Kidney glomerular epithelial cell (primary cell): ENCODE data around the gene FLAD1.
"Not testable (repeated sequence)": the region's sequence is repeated elsewhere in the genome, so short reads cannot be mapped to it uniquely, and the experiment has no call there.

ENCODE experiments used
- DNase-seq: peaks from one replicate; lab custom pipeline; 2025; lab: John Stamatoyannopoulos, UW

The FLAD1 gene

GRCh38 chr1:154969860-154970452, 13.2 kb upstream of the FLAD1 start:
- DNase-seq, result no peak

DNA sequence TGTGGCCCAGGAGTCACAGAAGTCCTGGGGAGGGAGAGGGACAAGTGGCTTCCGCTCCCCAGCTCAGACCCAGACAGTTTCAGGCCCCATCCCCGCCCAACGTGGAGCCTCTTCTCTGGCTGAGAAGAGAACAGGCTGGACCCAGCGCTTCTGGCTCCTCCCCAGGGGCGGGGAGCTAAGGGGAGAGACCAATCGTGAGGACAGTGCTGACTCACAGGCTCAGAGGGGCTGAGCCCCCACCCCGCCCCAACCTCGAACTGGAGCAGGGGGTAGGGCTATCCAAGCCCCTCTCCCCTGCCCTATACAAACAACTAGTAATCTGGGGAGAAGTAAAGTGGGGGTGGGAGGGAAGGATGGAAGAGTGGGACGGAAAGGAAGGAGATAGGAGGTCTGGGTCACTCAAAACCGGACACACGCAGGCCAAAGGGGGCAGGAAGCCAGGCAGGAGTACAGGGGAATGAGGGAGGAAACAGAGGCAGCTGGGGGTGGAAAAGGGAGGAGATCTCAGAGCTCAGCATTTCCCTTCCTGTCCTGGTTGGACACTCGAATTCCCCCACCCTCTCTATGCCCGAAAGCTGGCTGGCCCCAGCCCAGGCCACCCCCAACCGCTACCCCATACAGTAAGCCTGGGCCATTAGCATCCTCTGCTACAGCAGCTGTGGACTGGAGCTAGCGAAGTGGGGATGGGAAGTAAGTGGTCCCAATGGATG, 12.4 kb upstream of the FLAD1 start, which contains the start of gene SHC1:
TSS of gene SHC1 (minus strand) at position 117 of the 710 bp plus-strand sequence. CDS start 221 bp downstream, outside the sequence.
- DNase-seq, result peak; percentile 91

DNA sequence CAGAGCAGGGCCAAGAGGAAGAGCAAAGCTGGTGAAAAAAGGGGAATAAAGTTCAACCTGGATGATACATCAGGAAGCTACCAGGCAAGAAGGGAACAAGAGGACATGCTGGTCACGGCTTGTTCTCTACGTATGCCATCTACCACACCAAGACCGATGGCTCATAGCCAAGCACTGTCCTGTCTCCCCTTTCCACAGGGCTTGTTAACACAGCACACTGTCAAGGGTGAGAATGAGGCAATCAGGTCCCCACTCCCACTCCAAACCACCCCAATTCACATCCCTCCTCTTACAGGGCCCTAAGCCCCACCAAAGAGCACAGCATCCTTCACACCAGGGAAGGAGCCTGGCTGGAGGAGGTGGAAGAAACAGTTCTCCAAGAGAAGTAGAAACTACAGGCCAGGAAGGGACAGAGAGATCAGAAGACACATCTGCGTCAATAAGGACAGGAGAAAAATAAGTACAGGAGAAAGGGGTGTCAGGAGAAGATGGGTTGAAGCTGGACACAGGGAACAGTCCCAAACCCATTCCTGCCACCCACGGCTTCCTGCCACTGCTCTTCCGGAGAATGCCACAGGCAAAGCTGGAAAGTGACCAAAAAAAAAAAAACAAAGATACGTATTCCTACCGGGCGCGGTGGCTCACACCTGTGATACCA, 11.7 kb upstream of the FLAD1 start:
- DNase-seq, result no peak

GRCh38 chr1:154972213-154972516, 11.0 kb upstream of the FLAD1 start:
- DNase-seq, result peak; percentile 82

DNA sequence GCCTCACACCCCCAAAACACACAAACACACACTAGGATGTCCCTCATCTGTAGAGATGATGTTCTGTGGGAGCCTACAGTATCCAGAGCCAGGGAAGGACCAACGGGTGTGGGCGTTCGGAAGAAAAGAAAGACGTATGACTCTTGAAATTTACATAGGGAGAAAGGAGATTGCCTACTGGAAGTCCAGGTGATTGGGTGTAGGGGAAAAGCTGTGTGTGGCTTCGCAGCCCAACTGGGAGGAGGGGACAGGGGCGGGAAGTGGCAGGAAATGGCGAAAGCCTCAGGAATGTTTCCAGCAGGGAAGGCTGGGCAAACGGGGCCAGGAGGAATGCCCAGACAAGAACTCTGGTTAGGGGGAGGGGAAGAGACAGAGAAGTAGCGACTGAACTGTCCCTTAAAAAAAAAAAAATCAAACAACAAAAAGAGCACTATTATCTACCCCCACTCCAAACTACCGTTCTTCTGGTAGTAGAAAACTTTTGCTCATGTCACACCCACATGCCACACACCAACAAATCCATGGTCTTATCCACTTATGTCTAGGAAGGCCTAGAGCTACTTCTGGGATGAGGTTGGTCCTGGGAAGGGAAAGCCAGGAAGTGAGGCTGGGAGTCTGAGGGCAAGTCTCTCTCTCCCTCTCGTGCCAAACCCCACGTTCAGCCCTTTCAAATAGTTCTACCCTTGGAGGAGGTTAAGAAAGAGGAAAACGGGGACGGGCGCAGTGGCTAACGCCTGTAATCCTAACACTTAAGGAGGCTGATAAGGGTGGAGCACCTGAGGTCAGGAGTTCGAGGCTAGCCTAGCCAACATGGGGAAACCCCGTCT, 10.4 kb upstream of the FLAD1 start:
- DNase-seq, result peak; percentile 89

DNA sequence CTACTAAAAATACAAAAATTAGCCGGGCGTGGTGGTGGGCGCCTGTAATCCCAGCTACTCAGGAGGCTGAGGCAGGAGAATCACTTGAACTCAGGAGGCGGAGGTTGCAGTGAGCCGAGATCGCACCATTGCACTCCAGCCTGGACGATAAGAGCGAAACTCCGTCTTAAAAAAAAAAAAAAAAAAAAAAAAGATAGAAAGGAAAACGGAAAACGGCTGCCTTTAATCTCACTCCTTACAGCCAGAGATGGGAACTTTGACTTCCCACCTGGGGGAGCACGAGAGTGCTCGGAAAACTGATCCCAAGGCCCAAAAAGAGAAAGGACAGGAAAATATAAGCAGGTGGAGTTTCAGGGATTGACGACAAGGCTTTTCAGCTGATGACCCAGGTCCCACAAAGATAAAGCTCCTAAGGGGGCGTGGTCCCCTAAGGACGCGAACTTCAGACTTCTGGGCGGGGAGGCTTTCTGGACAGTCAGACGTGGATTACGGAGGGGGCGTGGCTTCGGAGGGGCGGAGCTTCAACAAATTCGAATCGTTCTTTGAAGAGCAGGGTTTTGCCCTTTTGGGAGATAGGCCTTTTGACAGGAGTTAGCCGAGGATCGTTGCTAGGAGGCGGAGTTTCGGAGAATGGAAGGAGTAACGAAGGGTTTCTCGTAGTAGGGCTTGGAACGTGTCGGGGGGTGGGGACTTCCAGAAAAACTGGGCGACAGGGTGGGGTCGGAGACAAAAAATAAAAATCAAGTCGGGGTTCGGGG, 9.6 kb upstream of the FLAD1 start:
- peak; percentile 96 for DNase-seq

DNA sequence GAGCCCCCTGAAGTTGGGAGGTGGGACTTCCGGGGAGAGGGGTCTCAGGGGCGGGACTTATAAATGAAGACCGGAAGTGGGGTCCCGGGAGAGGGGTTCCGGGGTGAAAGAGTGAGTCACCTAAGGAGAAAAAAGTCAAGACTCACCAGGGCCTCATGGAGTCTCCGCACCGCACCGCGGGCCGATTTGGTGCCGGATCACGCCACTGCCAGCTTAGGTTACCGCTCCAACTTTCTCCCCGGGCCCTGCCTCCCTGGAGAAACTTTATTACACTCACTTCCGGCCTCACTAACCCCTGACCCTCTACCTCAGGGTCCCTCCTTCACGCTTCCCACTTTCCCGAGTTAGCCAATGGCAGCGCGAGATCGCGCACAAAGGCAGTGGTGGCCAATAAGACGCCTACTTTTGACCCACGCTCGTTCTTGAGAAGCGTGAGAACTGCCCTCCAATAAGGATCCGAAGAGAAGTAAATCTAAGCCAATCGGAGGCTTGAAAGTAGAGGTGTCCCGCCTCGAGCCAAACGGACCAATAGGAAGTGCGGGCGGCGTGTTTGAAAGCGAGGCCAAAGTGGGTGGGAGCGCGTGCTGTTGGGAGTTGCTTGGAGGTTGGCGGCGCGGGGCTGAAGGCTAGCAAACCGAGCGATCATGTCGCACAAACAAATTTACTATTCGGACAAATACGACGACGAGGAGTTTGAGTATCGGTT, 8.9 kb upstream of the FLAD1 start, which contains the start of gene CKS1B:
TSS of gene CKS1B (plus strand) at position 580 of the 706 bp plus-strand sequence. CDS start at position 645, 65 bp downstream.
- DNase-seq, result peak; percentile 100

GRCh38 chr1:154974808-154975408, 8.2 kb upstream of the FLAD1 start:
- peak; percentile 99 for DNase-seq

DNA sequence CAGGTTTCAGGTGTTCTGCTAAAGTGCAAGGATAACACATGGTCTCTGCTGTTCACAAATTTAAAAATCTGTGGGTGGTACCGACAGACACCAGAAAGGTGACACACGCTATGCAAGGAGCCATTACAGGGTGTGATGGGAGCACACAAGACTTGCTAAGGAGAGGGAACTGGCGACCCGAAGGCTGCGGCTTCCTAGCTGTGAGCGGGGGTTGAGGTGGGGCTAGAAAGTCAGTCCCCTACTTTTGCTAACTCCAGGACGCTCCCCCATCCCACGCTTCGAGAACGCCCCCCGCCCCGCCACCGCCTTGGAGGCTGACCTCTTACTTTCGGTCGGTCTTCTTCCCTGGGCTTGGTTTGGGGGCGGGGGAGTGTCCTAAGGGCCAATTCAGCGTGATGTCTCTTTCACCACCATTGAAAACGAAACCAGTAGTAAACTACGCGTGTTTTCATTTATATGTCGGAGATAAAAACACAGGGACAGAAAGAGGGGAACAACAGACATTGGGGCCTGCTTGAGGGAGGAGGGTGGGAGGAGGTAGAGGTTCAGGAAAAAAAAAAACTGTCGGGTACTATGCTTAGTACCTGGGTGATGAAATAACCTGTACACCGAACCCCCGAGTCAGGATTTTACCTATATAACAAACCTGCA, 7.6 kb upstream of the FLAD1 start:
- DNase-seq, result peak; percentile 69

DNA sequence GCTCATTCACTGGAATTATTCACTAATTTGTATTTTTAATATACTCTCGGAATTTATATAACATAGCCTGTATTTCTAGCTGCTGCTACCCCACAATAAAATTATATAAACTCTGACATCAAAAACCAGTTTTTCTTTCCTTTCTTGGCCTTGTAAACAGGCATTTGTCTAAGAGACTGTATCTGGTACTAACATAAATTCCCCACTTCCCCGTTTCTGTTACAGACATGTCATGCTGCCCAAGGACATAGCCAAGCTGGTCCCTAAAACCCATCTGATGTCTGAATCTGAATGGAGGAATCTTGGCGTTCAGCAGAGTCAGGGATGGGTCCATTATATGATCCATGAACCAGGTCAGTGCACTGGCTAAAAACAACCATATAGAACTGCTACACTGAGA, 5.4 kb upstream of the FLAD1 start:
- not testable (repeated sequence) for DNase-seq

- no peak for DNase-seq
Observed at GRCh38 chr1:154978360-154978759, 4.8 kb upstream of the FLAD1 start.

GRCh38 chr1:154982341-154982740, 803 bp upstream of the FLAD1 start:
- DNase-seq, result no peak

DNA sequence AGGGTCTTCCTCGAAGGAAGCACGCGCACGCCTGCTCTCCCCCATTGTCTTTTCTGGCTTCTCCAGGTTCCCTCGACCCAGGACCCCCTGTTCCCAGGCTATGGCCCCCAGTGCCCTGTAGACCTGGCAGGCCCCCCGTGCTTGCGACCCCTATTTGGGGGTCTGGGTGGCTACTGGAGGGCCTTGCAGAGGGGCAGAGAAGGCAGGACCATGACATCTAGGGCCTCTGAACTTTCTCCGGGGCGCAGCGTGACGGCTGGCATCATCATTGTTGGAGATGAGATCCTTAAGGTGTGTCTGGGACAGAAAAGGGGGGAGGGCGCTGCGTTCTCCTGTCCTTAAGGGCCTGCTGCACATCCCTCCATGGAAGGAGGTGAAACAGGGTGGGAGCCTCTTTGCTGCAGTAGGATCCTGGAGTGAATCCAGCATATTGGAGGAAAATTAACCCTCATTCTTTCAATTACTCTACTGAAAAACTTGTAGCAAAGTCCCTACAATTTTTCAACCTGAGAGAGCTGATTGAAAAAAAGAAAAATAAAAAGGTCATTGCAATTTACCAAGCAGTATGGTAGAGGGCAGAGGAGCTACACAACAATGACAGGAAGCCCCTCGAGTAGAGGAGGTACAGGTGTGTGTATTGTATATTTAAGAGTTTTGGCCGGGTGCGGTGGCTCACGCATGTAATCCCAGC, 777 bp downstream of the FLAD1 start:
- DNase-seq, result no peak

DNA sequence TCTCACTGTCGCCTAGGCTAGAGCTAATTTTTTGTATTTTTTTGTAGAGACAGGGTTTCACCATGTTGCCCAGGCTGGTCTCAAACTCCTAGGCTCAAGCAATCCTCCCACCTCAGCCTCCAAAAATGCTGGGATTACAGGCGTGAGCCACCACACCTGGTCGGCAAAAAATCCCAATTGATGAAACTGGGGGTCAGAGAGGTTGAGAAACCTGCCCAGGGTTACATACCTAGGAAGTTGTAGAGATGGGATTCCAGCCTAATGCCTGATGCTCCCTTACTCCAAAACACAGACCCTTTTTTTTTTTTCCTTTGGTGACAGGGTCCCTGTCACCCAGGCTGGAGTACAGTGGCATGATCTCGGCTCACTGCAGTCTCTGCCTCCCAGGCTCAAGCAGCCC, 3.6 kb downstream of the FLAD1 start:
- DNase-seq, result not testable (repeated sequence)

- no peak for DNase-seq
Observed at GRCh38 chr1:154987326-154987725, 4.2 kb downstream of the FLAD1 start.

DNA sequence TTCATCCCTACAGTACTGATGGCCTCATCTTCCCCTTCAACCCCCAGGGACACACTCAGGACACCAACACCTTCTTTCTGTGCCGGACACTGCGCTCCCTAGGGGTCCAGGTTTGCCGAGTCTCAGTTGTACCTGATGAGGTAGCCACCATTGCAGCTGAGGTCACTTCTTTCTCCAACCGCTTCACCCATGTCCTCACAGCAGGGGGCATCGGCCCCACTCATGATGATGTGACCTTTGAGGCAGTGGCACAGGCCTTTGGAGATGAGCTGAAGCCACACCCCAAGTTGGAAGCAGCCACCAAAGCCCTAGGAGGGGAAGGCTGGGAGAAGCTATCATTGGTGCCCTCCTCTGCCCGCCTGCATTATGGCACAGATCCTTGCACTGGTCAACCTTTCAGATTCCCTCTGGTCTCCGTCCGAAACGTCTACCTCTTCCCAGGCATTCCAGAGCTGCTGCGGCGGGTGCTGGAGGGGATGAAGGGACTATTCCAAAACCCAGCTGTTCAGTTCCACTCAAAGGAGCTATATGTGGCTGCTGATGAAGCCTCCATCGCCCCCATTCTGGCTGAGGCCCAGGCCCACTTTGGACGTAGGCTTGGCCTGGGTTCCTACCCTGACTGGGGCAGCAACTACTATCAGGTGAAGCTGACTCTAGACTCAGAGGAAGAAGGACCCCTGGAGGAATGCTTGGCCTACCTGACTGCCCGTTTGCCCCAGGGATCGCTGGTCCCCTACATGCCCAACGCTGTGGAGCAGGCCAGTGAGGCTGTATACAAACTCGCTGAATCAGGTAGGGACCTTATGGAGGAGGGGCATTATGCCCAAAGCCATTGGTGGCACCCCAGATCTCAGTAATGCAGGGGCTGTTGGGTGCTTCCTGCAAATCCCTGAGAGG, 5.2 kb downstream of the FLAD1 start:
- DNase-seq, result no peak

- DNase-seq, result no peak
Observed at GRCh38 chr1:154989195-154989860, 6.2 kb downstream of the FLAD1 start.

DNA sequence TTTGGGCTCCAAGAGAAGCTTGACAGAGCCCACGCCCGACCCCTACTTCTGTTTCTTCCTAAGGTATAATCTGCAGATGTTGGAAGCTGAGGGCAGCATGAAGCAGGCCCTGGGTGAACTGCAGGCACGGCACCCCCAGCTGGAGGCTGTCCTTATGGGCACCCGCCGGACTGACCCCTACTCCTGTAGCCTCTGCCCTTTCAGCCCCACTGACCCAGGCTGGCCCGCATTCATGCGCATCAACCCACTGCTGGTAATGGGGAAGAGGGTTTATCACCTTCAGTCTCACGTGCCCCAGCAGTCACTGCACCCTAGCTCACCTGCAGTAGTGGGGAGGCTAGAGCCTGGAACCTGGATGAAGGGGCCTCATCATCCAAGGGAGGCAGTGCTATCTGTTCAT, 7.1 kb downstream of the FLAD1 start:
- no peak for DNase-seq
